HepG2 (cell line): ENCODE measurements around the gene P4HA3. TPM values are rescaled to one million over a fixed set of nuclear protein-coding genes. Genes with fewer than 3 reads are reported as not detected.
A peak's percentile ranks its signal among the peaks of the same experiment; 100 is the strongest.

Experiments used
- ARID5B ChIP-seq: IDR thresholded peaks from 2 replicates; pipeline ENCODE4 v1.4.0; 2020; ENCODE audit warnings: mild to moderate bottlenecking, missing genetic modification reagents
- BHLHE40 ChIP-seq: IDR thresholded peaks from 2 replicates; pipeline ENCODE4 v1.6.1; 2011; ENCODE audit warnings: low read length, improper control_type of control experiment
- CBX1 ChIP-seq: IDR thresholded peaks from one replicate; pipeline ENCODE4 v1.6.1; 2016; ENCODE audit warnings: antibody characterized with exemption, low read depth
- HCFC1 ChIP-seq: fragments of 150-350 bp; IDR thresholded peaks from 2 replicates; pipeline ENCODE4 v1.6.1; 2014; ENCODE audit warnings: low read depth, low read length
- HDAC1 ChIP-seq: sonication (generic); formaldehyde crosslinking; IDR thresholded peaks from 2 replicates; pipeline ENCODE4 v1.5.1; 2020; ENCODE audit warnings: mild to moderate bottlenecking, missing genetic modification reagents
- HINFP ChIP-seq: sonication (generic); formaldehyde crosslinking; IDR thresholded peaks from 2 replicates; pipeline ENCODE4 v1.4.0; 2020; ENCODE audit warnings: low read depth, mild to moderate bottlenecking, missing genetic modification reagents
- HOMEZ ChIP-seq: IDR thresholded peaks from 2 replicates; pipeline ENCODE4 v1.6.1; 2016; ENCODE audit warnings: low read depth
- MXI1 ChIP-seq: IDR thresholded peaks from 3 replicates; pipeline ENCODE4 v1.6.1; 2012; ENCODE audit warnings: low read depth, low read length, inconsistent platforms, borderline replicate concordance
- PRDM15 ChIP-seq: sonication (generic); formaldehyde crosslinking; IDR thresholded peaks from 2 replicates; pipeline ENCODE4 v1.4.0; 2020; ENCODE audit warnings: missing genetic modification reagents
- PRPF4 ChIP-seq: fragments of 200-400 bp; formaldehyde crosslinking; IDR thresholded peaks from 2 replicates; pipeline ENCODE4 v1.6.1; 2016; ENCODE audit warnings: low read length, low read depth; ENCODE audit not compliant: poor library complexity, severe bottlenecking
- STAG1 ChIP-seq: sonication (generic); formaldehyde crosslinking; IDR thresholded peaks from 2 replicates; pipeline ENCODE4 v1.4.0; 2020; ENCODE audit warnings: missing genetic modification reagents
- THAP7 ChIP-seq: sonication (generic); formaldehyde crosslinking; IDR thresholded peaks from 2 replicates; pipeline ENCODE4 v1.8.1; 2023; ENCODE audit warnings: mild to moderate bottlenecking, missing genetic modification reagents
- ZNF10 ChIP-seq: sonication (generic); formaldehyde crosslinking; IDR thresholded peaks from 2 replicates; pipeline ENCODE4 v1.4.0; 2020; ENCODE audit warnings: mild to moderate bottlenecking, low read depth, missing genetic modification reagents, borderline replicate concordance
- ZNF121 ChIP-seq: sonication (generic); formaldehyde crosslinking; IDR thresholded peaks from 2 replicates; pipeline ENCODE4 v1.5.0; 2020; ENCODE audit warnings: mild to moderate bottlenecking, missing genetic modification reagents
- ZNF205 ChIP-seq: IDR thresholded peaks from 2 replicates; pipeline ENCODE4 v1.6.1; 2018; ENCODE audit warnings: missing biosample characterization, missing genetic modification reagents
- ZNF703 ChIP-seq: sonication (generic); formaldehyde crosslinking; IDR thresholded peaks from 2 replicates; pipeline ENCODE4 v1.5.1; 2020; ENCODE audit warnings: missing genetic modification reagents, mild to moderate bottlenecking, moderate library complexity, borderline replicate concordance
- ZNF709 ChIP-seq: sonication (generic); formaldehyde crosslinking; IDR thresholded peaks from 2 replicates; pipeline ENCODE4 v1.5.0; 2020; ENCODE audit warnings: mild to moderate bottlenecking, missing genetic modification reagents
- ZSCAN29 ChIP-seq: sonication (generic); formaldehyde crosslinking; conservative IDR thresholded peaks from 2 replicates; pipeline ENCODE4 v1.4.0; 2020; ENCODE audit warnings: mild to moderate bottlenecking, missing genetic modification reagents
- polyA plus RNA-seq, 8 experiments: library from polyadenylated mRNA; depleted of rRNA in 3 of 8; stranded (reverse) in 7 of 8; unstranded in 1 of 8; fragments of >200 nt; fragmentation: Illumina TruSeq in 4 of 8; extraction: Trizol in 4 of 8; gene quantifications; 2 replicates each; pipeline versions ENCODE4 v1.2.1 to v1.2.3, GENCODE V29; 2011 to 2016; ENCODE audit warnings: low read depth in 4 of 8, missing spikeins in 1 of 8, mixed read lengths in 1 of 8; ENCODE audit not compliant: insufficient read depth in 1 of 8
- total RNA-seq, 5 experiments: library from RNA; depleted of rRNA; stranded (reverse); fragments of >200 nt; fragmentation: Illumina TruSeq; extraction: Trizol; gene quantifications; 2 replicates each; pipeline ENCODE4 v1.2.3, GENCODE V29; 2016; ENCODE audit warnings: low read depth in 1 of 5

P4HA3 gene
- total and polyA plus RNA-seq, 2 of the 13 experiments (the other 11 are each of a cell fraction or from before 2014, with no cell fraction given): not detected

- TF ChIP-seq PRDM15 (CRISPR knock-in tag): no peak
- TF ChIP-seq ARID5B (CRISPR knock-in tag): no peak
- TF ChIP-seq ZNF205 (CRISPR knock-in tag): no peak
- no peak for TF ChIP-seq ZNF703 (CRISPR knock-in tag)
- TF ChIP-seq STAG1 (CRISPR knock-in tag): peak; percentile 79
- no peak for TF ChIP-seq ZSCAN29
- no peak for TF ChIP-seq ZNF10 (CRISPR knock-in tag)
- no peak for TF ChIP-seq ZNF709 (CRISPR knock-in tag)
- no peak for TF ChIP-seq HDAC1
- no peak for TF ChIP-seq THAP7
- no peak for TF ChIP-seq PRPF4
- no peak for TF ChIP-seq HOMEZ (CRISPR knock-in tag)
- no peak for TF ChIP-seq HCFC1
- no peak for TF ChIP-seq CBX1
- TF ChIP-seq HINFP (CRISPR knock-in tag): no peak
- no peak for TF ChIP-seq BHLHE40
- TF ChIP-seq ZNF121 (CRISPR knock-in tag): no peak
- TF ChIP-seq MXI1: no peak
Observed at GRCh38 chr11:74255741-74256375, 55.6 kb downstream of the P4HA3 start (continued).
